Globus pallidus (tissue), 1 donor: ENCODE measurements around the gene RSPH3.

Experiments used
- DNase-seq: peaks from one replicate; pipeline ENCODE4 v3.0.0-alpha.2; 2015; ENCODE audit warnings: low spot score

Gene RSPH3

GRCh38 chr6:158933079-158933595 is 66.9 kb downstream of the RSPH3 start:
- DNase-seq: no peak

- no peak for DNase-seq
Measured at GRCh38 chr6:158928068-158928467, 71.9 kb downstream of the RSPH3 start.

- DNase-seq: no peak
Measured at GRCh38 chr6:158926414-158926813, 73.6 kb downstream of the RSPH3 start.

- no peak for DNase-seq
Measured at GRCh38 chr6:158924499-158925455, 75.2 kb downstream of the RSPH3 start.

GRCh38 chr6:158923805-158924498 is 76.0 kb downstream of the RSPH3 start:
- DNase-seq: no peak
